HepG2 (cell line): ENCODE results near the gene FAM168A. TPM values are rescaled to one million over a fixed set of nuclear protein-coding genes. Genes with fewer than 3 reads are reported as not detected.

Experiments used
- FOXC1 ChIP-seq: sonication (generic); formaldehyde crosslinking; IDR thresholded peaks from 2 replicates; pipeline ENCODE4 v1.8.0; 2022; ENCODE audit warnings: mild to moderate bottlenecking, missing genetic modification reagents, borderline replicate concordance
- PAXIP1 ChIP-seq: sonication (generic); formaldehyde crosslinking; conservative IDR thresholded peaks from 2 replicates; pipeline ENCODE4 v1.4.0; 2020; ENCODE audit warnings: mild to moderate bottlenecking, missing genetic modification reagents, moderate library complexity
- RFXANK ChIP-seq: IDR thresholded peaks from 2 replicates; pipeline ENCODE4 v1.6.1; 2016
- SAP130 ChIP-seq: IDR thresholded peaks from 2 replicates; pipeline ENCODE4 v1.6.1; 2016; ENCODE audit warnings: low read depth
- SOX6 ChIP-seq, 2 experiments: fragments of 450-650 bp in 1 of 2; sonication (generic) in 1 of 2; formaldehyde crosslinking in 1 of 2; IDR thresholded peaks; 2 replicates each; pipeline versions ENCODE4 v1.4.0 to v1.6.1; 2017 to 2020; ENCODE audit warnings: antibody characterized with exemption in 1 of 2, mild to moderate bottlenecking in 1 of 2, missing genetic modification reagents in 1 of 2
- ZFP62 ChIP-seq: sonication (generic); formaldehyde crosslinking; IDR thresholded peaks from 2 replicates; pipeline ENCODE4 v1.4.0; 2020; ENCODE audit warnings: missing genetic modification reagents
- ZNF138 ChIP-seq: sonication (generic); formaldehyde crosslinking; IDR thresholded peaks from 2 replicates; pipeline ENCODE4 v1.5.0; 2020; ENCODE audit warnings: mild to moderate bottlenecking, low read depth, missing genetic modification reagents
- ZNF232 ChIP-seq: sonication (generic); formaldehyde crosslinking; IDR thresholded peaks from 2 replicates; pipeline ENCODE4 v1.4.0; 2020; ENCODE audit warnings: missing genetic modification reagents, borderline replicate concordance
- ZNF292 ChIP-seq: sonication (generic); formaldehyde crosslinking; IDR thresholded peaks from 2 replicates; pipeline ENCODE4 v1.8.1; 2022; ENCODE audit warnings: mild to moderate bottlenecking, low read depth, missing genetic modification reagents, borderline replicate concordance
- ZNF484 ChIP-seq: sonication (generic); formaldehyde crosslinking; IDR thresholded peaks from 2 replicates; pipeline ENCODE4 v1.5.1; 2020; ENCODE audit warnings: mild to moderate bottlenecking, low read depth, missing genetic modification reagents, borderline replicate concordance
- ZNF558 ChIP-seq: sonication (generic); formaldehyde crosslinking; IDR thresholded peaks from 2 replicates; pipeline ENCODE4 v1.9.0; 2022; ENCODE audit warnings: mild to moderate bottlenecking, missing genetic modification reagents, borderline replicate concordance
- ZNF775 ChIP-seq: sonication (generic); formaldehyde crosslinking; IDR thresholded peaks from 2 replicates; pipeline ENCODE4 v1.4.0; 2020; ENCODE audit warnings: missing genetic modification reagents, mild to moderate bottlenecking, moderate library complexity, borderline replicate concordance
- polyA plus RNA-seq, 8 experiments: library from polyadenylated mRNA; depleted of rRNA in 3 of 8; stranded (reverse) in 7 of 8; unstranded in 1 of 8; fragments of >200 nt; fragmentation: Illumina TruSeq in 4 of 8; extraction: Trizol in 4 of 8; gene quantifications; 2 replicates each; pipeline versions ENCODE4 v1.2.1 to v1.2.3, GENCODE V29; 2011 to 2016; ENCODE audit warnings: low read depth in 4 of 8, missing spikeins in 1 of 8, mixed read lengths in 1 of 8; ENCODE audit not compliant: insufficient read depth in 1 of 8
- total RNA-seq, 5 experiments: library from RNA; depleted of rRNA; stranded (reverse); fragments of >200 nt; fragmentation: Illumina TruSeq; extraction: Trizol; gene quantifications; 2 replicates each; pipeline ENCODE4 v1.2.3, GENCODE V29; 2016; ENCODE audit warnings: low read depth in 1 of 5
- TF ChIP-seq, protein P1 (sequence below): sonication (generic); formaldehyde crosslinking; IDR thresholded peaks from 2 replicates; pipeline ENCODE4 v1.4.0; 2020; ENCODE audit warnings: missing genetic modification reagents

The FAM168A gene
- total and polyA plus RNA-seq, 2 of the 13 experiments (the other 11 are each of a cell fraction or from before 2014, with no cell fraction given), result 13.9 to 15.8 TPM

GRCh38 chr11:73477518-73477917 is 120.4 kb downstream of the FAM168A start (continued):
- TF ChIP-seq PAXIP1 (CRISPR knock-in tag) (no peak), ZNF775 (no peak), ZNF232 (CRISPR knock-in tag) (no peak), FOXC1 (CRISPR knock-in tag) (no peak), ZNF138 (no peak), ZNF292 (no peak), SOX6 (IDR thresholded peaks at IDR 0.05) (no peak), SOX6 (CRISPR knock-in tag; IDR thresholded peaks at IDR 0.05) (no peak), ZNF484 (no peak), ZFP62 (CRISPR knock-in tag) (no peak), SAP130 (no peak), ZNF558 (CRISPR knock-in tag) (no peak), RFXANK (no peak)
- TF ChIP-seq, protein P1, sequence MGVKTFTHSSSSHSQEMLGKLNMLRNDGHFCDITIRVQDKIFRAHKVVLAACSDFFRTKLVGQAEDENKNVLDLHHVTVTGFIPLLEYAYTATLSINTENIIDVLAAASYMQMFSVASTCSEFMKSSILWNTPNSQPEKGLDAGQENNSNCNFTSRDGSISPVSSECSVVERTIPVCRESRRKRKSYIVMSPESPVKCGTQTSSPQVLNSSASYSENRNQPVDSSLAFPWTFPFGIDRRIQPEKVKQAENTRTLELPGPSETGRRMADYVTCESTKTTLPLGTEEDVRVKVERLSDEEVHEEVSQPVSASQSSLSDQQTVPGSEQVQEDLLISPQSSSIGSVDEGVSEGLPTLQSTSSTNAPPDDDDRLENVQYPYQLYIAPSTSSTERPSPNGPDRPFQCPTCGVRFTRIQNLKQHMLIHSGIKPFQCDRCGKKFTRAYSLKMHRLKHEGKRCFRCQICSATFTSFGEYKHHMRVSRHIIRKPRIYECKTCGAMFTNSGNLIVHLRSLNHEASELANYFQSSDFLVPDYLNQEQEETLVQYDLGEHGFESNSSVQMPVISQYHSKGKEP (CRISPR knock-in tag), result no peak
